Loucy (cell line): ENCODE results near the gene CFAP65.

Experiments used
- CTCF ChIP-seq: fragments of 200-600 bp; sonication (generic); conservative IDR thresholded peaks from 2 replicates; pipeline ENCODE4 v1.5.1; 2014; ENCODE audit warnings: mild to moderate bottlenecking, antibody characterized with exemption, low read length
- EZH2phosphoT487 ChIP-seq: fragments of 200-600 bp; IDR thresholded peaks from 2 replicates; pipeline ENCODE4 v1.6.1; 2018; ENCODE audit warnings: antibody characterized with exemption, mild to moderate bottlenecking, moderate library complexity, borderline replicate concordance

DNA sequence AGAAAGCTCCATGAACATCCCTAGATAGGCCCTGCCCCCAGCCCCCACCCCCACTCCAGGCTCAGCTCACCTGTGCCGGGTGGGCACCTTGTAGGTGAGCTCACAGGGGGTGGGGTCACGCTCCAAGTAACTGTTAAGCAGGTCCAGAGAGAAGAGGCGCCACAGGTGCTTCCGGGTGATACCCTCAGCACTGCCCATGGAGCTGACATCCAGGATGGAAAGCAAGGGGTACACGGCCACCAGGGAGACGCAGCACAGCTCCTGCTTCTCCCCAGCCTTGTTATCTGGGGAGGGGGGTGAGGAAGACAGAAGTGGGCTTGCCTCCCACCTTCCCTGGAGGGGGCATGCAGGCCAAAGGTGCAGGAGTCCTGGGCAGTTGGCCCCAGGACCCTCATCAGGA is 21.9 kb downstream of the CFAP65 start:
- TF ChIP-seq CTCF (no peak), EZH2phosphoT487 (no peak)
